NCI-H82 treated with DMSO at 0.1 percent for 48 hours (cell line): ENCODE measurements around the gene LGALS3BP.

Experiments
- DNase-seq: peaks from one replicate; lab custom pipeline; 2025; ENCODE audit not compliant: unreplicated experiment; lab: John Stamatoyannopoulos, UW

Gene LGALS3BP

DNA sequence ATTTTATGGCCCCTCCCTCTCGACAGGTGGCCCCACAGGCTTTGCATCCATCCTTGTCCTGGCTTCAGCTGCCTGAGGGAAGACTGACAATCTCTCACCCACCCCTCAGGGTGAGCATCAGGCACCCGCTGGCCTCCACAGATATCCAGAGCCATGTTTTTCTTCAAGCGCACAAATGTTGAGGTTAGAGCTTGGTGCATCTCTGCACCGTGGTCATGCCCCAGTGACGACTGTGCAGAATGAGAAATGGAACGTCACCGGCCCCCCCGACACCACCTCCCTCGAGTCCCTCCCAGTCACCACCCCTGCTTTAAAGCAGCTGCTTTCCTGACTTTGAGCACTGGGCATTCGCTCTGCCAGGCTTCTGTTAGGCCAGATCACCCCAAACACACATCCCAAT, 34.8 kb downstream of the LGALS3BP start:
- no peak for DNase-seq

DNA sequence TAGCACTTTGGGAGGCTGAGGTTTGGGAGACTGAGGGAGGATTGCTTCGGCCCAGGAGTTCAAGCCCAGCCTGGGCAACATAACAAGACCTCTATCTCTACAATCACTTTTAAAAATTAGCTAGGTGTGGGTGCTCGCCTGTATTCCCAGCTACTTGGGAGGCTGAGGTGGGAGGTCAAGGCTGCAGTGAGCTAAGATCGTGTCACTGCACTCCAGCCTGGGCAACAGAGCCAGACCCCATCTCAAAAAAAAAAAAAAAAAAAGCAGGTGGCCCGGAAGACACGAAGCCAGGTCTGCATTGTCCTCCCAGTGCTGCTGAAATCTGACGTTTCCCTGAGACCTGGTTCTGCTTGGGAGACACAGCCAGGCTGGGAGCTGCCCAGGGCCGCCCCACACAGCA, 35.7 kb downstream of the LGALS3BP start:
- no peak for DNase-seq

DNA sequence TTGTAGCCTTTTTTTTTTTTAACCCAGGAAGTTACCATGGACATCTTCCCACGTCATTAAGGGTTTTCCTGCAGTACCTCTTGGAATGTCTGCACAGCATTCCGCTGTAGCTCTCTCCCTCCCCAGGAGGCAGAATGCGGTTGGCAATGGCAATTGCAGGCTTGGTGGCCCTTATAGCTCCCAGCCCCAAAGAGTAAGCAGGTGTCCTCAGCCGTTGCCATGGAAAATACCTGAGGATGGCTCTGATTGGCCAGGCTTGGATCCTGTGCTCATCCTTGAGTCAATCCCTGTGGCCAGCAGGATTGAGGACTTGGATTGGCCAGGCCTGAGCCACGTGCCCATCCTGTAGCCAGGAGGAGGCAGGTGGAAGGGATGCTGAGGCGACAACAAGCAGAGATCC, 39.0 kb downstream of the LGALS3BP start:
- no peak for DNase-seq

DNA sequence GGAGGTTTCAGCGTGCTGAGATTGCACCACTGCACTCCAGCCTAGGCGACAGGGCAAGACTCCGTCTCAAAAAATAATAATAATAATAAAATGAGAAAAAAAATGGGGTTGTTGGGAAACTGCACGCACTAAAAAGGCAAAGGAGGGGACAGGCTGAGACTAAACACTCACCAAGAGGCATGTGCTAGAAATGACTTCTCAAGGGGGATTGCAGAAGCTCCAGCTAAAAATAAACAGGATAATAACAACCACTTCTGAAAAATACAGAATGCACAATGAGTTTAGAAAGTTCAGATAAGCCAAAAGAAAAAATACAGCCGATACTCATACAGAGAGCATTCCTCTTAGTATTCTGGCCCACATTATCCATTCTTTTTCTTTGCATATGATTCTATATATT, 39.5 kb downstream of the LGALS3BP start:
- DNase-seq: no peak

DNA sequence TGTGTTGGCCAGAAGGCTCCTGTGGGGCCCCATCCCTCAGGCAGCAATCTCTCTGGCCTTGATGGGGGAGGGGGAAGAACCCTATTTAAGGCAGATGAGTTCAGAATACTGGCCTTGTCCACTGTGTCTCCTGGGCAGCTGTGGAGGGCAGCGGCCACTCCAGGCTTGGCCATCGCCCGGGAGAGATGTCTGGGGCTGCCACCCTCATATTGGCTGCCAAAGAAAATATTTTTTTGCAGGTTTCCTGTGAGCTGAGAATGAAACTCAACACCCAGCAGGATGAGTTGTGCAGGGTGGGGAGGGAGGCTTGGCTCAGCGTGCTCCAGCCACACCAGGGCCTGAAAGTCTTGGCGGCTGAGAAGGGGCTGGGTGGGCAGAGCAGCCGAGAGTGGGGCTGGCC, 40.1 kb downstream of the LGALS3BP start:
- DNase-seq: no peak

DNA sequence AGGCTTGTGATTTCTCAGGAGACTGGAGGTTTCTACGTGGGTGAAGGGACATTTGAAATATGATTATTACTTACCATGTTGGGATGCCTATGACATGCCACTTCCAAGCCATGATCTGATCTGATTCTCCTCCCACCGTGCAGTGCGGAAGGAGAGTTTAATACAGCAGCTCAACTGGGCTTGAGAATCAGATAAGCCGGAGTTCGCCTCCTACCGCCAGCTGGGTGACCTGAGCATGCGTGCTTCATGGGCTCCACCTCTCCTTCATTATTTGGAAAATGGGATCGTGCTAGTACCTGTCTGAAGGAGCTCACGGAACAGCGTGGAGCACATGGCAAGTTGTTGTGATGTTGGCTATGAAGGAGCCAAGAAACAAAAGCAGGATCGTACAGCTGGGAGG, 42.2 kb downstream of the LGALS3BP start:
- DNase-seq: no peak

DNA sequence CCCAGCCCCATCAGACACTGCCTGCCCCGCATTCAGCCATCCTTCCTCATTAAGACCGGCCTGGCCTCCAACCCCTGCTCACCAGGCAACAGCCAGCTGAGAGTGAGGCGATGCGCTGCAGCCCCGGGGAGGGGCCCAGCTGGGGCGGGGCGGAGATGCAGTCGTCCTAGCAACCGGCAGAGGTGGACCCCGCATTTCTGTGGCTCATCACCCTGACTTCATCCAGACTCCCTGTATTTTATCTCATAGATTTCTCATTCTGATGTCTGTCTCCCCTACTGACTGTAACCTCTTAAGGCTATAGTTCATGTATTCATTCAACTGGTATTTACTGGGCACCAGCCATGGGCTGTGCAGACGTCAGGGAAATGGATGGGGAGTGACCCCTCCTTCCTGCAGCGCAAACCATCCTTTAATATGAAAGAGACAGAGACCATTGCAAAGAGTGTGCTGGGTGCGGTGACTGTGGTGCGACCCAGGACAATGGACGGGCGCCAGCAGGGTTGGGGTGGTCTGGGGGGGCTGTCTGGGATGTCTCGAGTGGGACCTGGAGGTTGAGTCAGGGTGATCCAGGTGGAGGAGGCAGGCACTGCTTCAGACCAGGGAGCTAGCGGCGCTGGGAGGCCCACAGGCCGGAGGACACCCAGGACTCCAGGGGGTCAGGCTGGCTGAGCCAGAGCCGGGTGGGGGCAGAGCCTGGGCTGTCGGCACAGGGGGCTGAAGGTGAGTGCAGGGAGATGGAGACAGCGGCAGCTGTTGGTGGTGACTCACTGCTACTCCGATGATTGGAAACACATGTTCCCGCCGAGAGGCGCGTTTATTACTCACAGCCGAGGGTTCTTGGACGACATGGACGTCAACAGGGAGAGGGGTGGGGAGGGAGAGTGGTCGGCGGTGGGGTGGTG, 44.1 kb downstream of the LGALS3BP start:
- no peak for DNase-seq

DNA sequence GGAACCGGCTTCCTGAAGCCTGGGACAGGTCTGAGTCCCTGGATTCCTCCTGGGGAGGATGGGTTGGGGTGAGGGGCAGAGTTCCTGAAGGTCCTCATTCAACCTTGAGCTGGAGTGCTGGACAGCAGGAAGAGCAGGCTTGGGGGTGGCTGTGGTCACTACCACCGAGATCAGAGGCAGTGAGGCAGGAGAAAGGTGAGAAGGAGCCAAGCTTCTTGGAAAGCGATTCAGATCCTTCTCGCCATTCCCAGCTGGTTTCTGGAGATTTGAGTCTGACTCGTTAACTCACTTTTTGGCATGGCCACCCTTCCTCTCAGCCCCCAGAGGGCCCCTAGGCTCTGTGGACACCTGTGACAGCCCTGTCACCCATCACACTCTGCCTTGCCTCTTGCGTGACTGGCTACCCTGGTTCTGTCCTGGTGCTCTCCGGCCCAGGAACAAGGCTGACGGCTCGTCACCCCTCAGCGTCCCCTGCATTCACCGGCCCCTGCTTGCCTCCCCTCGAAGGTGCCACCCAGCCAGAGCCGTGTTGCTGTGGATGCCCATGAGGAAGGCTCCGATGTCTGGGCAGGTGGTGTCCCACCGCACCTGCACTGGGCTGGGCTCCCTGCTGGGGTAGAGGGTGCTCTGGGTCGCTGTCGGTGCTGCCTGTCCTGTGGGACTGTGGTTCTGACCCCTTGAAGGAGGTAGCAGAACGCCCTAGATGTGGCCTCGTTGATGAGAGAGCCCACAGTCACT, 44.9 kb downstream of the LGALS3BP start:
- DNase-seq: no peak

DNA sequence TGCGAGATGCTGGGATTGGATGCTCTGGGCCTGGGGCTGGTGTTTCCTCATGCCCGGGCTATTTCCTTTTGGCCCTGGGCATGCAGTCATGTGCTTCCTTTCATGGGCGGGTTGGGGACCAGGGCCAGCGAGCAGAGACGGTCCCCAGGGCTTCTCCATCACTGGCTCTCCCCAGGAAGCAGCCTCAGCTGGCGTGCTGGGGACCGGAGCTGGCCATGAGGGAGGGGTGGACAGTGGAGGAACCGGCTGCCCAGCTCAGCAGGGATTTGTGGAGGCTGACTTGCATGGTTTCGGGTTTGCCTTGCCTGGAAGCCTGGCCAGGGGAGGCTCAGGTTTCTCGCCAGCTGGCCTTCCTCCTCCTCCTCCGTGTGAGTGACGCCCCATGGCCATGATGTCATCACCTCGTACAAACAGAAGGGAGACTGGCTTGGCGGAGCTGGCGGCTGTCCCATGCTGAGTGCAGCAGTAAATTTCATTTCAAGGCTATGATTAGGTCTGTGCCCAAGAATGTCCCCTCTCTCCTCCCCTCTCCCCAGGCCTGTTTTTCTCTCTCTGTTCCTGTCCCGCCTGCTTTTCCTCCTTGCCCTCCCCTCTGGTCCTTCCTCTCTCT, 45.7 kb downstream of the LGALS3BP start:
- DNase-seq: peak; percentile 16

DNA sequence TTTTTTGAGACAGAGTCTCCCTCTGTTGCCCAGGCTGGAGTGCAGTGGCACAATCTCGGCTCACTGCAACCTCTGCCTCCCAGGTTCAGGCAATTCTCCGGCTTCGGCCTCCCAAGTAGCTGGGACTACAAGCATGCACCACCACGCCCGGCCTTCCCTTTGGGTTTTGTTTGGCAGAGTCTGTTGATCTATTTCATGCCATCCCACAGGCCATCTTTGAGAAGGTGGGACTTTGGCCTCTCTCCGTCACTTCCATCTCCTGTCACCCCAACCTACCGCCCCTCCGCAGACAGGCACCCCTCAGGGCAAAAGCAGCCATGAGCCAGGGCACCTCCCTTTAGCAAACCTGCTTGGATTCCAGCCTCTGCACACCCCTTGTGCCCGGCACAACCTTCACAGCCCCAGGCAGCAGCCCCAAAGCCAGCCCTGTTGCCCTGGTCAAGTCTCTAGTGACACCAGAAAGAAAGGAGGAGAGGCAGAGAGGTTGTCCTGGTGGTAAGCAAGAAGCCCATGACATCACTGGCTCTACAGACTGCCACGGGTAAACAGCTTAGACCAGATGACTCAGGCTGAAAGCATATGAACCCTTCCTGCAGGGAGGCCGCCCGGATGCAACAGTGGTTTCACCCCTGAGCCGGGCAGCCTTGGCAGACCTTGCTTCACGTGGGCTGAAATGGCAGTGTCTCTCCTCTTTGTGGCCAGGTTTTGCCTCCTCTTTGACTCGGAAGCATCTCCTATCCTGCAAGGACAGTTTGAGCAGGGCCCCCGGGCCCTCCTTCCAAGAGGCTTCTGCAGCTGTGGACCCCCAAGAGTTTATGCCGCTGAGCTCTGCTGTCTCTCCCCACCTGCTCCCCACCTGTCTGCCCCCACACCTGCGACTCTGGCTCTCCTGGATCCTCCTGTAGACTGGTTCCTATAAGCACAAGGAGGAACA, 46.4 kb downstream of the LGALS3BP start:
- no peak for DNase-seq

DNA sequence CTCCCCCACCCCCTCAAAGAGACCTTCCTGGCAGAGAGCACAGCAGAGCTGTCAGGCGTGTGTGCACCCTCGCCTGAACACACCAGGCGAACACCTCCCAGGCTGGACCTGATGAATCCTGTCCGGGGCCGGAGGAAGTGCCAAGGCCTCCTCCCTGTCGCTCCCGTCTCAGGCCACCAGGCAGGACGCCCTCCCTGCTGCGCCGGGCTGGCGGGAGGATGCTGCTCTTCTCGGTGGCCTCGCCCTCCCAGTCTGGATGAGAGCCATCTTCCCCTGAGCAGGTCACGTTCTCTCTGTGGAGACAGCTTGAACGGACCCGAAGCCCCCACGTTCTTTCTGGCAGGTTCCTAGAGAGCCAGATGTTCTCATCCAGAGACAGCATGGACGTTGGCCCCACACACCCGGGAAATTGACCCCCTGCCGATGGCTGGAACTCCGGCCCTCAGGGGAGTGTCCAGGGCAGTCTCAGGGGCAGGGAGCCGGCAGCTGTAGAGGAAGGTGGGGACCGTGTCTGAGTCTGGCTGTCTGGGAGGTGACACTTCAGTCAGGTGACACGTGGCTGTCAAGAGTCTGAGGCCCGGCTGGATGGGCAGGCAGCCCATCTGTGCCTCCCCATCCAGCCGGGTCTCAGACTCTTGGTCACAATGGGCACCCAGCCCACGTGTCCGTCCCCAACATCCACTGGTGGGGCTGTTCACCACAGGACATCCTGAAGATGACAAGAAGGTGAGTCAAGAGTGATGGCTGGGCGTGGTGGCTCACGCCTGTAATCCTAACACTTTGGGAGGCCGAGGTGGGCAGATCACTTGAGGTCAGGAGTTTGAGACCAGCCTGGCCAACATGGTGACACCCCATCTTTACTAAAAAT, 49.6 kb downstream of the LGALS3BP start:
- DNase-seq: no peak

DNA sequence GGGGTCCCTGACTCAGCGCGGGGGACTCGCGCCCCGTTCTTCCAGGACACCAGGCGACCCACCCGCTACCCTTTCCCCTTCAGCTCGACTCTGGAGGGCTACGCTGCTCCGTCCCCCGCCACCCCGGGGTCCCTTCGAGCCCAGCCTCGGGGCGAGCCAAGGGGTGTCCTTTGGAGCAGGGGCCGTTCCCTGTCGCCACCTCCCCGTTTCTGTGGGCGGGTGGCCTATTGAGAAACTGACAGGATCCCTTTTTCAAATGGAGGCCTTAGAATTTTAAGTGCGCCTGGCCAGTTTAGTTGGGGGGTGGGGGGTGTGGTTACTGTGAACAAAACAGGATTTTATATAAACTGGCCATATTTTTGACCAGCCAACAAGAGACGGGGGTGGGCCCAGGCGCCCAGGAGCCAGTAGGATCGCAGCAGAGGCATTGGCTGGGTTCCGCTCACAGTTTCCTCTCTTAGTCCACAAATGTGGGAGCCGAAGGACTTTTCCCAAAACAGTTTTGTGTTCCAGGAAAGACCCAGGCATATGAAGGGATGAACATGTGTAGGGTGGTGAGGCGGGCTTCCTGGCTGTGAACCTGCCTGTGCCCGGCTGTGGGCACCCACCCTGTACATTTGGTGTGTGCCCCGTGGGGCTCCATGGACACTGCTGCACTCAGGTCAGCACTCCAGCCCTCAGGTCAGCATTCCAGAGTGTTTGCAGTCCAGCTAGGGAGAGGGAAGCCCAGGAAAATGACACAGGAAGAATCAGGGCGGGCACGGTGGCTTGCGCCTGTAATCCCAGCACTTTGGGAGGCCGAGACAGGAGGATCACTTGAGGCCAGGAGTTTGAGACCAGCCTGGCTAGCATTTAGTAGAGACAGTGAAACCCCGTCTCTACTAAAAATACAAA, 53.8 kb downstream of the LGALS3BP start:
- no peak for DNase-seq

DNA sequence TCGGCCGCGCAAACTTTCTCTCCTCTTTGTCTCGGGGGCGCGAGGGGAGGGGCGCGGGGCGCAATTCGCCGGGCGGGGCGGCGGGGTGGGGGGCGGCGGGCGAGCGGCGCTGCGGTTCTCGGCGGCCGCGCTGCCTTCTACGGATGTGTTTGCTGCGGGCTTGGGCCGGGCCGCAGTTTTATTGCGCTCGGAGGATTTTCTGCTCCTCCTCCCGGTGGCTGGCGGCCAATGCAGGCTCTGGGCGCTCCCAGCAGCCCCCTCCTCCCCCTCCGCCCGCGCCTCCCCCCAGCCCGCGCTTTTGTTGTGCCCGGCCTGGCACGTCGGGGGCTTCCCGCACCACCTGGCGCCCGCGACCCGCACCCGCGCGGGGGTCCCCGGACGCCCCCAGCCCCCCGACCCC, 54.5 kb downstream of the LGALS3BP start, which contains the start of gene TIMP2:
TSS of gene TIMP2 (minus strand) at position 154 of the 400 bp plus-strand sequence. CDS start 299 bp downstream, outside the sequence.
- DNase-seq: peak; percentile 67

DNA sequence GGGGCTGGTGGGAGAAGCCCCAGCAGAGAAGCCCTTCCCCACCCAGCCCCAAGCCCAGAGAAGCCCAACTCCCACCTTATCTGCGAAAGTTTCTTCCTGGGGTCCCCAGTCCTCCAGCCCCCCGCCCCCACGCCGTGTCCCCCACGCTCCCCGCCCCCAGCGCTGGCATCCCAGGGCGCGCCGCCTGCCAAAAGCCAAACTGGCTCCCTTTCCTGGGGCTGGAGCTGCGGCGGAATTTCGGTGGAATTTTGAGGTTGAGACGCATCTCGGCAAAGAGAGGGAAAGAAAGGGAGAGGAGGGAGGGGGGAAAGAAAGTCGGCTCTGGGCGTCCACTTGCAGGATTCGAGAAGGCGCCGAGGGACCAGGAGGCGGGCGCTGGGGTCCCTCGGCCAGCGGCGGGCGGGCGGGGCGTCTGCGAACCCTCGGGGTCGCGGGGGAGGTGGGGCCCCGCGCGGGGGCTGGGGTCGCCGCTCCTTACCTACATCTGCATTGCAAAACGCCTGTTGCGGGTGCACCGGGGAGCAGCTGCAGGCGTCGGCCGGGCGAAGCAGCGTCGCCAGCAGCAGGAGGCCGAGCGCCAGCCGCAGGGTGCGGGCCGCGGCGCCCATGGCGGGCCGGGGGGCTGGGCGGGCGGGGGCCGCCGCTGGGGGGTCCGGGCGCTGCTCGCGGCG, 55.1 kb downstream of the LGALS3BP start:
- DNase-seq: no peak

DNA sequence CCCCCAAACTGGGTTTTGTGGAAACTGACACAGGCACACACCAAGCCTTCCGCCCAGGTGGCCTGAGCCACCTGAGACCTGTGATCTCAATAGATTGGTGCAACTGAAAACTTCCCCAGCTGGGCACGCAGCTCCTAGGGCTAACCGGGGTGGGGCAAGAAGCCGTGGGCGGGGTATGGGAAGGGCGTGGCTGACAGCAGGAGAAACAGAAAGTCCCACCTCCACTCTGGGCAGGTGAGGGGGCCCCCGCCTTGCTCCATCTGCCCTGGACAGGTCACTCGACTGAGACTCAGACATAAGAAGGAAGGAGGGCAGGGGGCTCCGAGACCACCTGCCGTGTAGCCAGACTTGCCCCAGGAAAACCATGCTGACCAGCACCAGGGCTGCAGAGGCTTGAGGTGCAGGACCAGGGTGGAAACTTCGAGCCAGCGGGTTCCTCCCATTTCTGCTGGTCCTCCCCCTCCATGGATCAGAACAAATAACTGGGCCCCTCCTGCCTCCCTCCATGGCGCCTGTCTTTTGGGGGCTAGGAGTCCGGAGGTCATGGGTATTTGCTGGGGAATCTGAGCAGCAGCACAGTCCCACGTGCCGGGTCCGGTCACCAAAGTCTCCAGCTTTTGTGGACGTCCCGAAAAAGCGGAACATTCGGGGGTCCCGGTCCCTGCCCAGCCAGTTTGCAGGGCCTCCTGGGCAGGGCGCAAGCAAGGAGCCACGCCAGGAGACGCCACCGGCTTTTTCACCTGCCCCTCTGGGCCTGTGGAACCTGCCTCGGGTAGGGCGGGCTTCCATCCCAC, 55.9 kb downstream of the LGALS3BP start:
- DNase-seq: no peak

DNA sequence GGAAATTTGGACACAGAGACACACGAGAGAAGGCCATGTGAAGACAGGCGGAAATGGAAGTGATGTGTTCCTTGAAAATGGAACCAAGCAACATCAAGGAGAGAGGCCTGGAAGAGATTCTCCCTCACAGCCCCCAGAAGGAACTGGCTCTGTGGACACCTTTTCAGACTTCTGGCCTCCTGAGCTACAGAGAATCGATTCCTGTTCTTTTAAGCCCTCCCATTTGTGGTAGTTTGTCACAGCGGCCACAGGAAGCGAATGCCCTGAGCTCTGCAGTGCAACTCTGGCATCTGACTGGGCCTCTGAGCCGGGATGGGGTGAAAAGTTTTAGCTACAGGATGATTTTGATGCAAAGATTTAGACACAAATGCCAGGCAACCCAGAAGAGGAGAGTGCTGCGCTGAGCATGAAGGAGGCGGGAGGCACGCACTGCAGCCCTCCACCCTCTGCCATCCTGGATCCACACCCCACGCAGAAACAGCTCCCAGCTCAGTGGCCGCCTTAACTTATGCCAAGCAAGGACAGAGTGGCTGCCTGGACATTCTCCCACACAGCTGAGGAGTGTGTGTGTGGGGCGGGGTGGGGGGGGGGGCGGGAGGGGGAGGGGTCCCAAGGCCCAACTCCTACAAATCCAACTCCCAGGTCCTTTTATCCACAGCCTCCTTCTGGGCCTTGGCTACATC, 56.8 kb downstream of the LGALS3BP start:
- no peak for DNase-seq

DNA sequence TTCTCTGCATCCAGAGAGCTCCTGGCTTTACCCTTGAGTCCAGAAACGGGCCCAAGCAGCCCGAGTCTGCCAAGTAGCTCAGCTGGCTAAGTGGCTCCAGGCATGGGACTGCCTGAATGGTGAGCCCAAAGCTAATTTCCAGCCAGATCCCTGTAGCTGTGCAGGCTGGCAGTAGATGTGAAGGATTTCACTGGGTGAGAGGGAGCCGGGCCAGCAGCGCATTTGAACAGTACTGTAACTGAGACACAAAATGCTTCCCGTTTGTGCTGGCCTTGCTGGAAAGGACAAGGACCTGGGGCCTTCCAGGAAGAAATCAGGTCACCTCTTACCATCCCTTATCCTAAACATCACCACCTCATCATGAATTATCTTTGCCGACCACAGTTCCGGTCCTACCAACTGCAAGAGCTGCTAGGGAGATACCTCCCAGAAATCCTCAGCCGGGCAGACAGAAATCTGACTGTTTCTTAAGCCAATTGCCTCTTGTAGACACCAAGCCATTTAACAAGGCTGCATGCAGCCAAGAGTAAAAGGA, 58.2 kb downstream of the LGALS3BP start:
- no peak for DNase-seq
